Uterus (tissue), 2 donors: Measurements from ENCODE around the gene DMAP1.

ENCODE experiments used
- POLR2A ChIP-seq, 2 donors: fragments of 450-650 bp; IDR thresholded peaks; one replicate each; pipeline ENCODE4 v1.6.1; 2016; ENCODE audit warnings: antibody characterized with exemption in 2 of 2, mild to moderate bottlenecking in 1 of 2, moderate library complexity in 1 of 2
- TF ChIP-seq, protein P1 (sequence below), 4 experiments: fragments of 200-600 bp in 2 of 4; fragments of 450-650 bp in 2 of 4; sonication (generic) in 2 of 4; IDR thresholded peaks; one replicate each; pipeline ENCODE4 v1.5.1; 2016 to 2019; ENCODE audit warnings: antibody characterized with exemption in 4 of 4, mild to moderate bottlenecking in 2 of 4, moderate library complexity in 1 of 4

GRCh38 chr1:44261962-44262361 lies 48.7 kb downstream of the DMAP1 start:
- no peak for TF ChIP-seq POLR2A (IDR thresholded peaks at IDR 0.05)
- TF ChIP-seq, protein P1, sequence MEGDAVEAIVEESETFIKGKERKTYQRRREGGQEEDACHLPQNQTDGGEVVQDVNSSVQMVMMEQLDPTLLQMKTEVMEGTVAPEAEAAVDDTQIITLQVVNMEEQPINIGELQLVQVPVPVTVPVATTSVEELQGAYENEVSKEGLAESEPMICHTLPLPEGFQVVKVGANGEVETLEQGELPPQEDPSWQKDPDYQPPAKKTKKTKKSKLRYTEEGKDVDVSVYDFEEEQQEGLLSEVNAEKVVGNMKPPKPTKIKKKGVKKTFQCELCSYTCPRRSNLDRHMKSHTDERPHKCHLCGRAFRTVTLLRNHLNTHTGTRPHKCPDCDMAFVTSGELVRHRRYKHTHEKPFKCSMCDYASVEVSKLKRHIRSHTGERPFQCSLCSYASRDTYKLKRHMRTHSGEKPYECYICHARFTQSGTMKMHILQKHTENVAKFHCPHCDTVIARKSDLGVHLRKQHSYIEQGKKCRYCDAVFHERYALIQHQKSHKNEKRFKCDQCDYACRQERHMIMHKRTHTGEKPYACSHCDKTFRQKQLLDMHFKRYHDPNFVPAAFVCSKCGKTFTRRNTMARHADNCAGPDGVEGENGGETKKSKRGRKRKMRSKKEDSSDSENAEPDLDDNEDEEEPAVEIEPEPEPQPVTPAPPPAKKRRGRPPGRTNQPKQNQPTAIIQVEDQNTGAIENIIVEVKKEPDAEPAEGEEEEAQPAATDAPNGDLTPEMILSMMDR (IDR thresholded peaks at IDR 0.05) = no peak
